K562 (cell line): ENCODE data around the gene DRAXIN. TPM values are rescaled to one million over a fixed set of nuclear protein-coding genes. Genes with fewer than 3 reads are reported as not detected.
A peak's percentile ranks its signal among the peaks of the same experiment; 100 is the strongest.

Source experiments
- ATF1 ChIP-seq, 2 experiments: fragments of 450-650 bp in 1 of 2; IDR thresholded peaks; 2 replicates each; pipeline ENCODE4 v1.6.1; 2016; ENCODE audit warnings: missing compliant biosample characterization in 1 of 2, missing genetic modification characterization in 1 of 2
- BCL6 ChIP-seq: fragments of 250-450 bp; sonication (Bioruptor Pico); IDR thresholded peaks from 2 replicates; pipeline ENCODE4 v1.4.0; 2020
- ETS2 ChIP-seq: IDR thresholded peaks from 2 replicates; pipeline ENCODE4 v1.6.1; 2016; ENCODE audit warnings: borderline replicate concordance, missing genetic modification characterization, mild to moderate bottlenecking, moderate library complexity, missing compliant biosample characterization; ENCODE audit not compliant: poor library complexity, severe bottlenecking
- FOXA3 ChIP-seq, 2 experiments: fragments of 450-650 bp in 1 of 2; sonication (generic) in 1 of 2; formaldehyde crosslinking; IDR thresholded peaks in 1 of 2; conservative IDR thresholded peaks in 1 of 2; 2 replicates each; pipeline versions ENCODE4 v1.4.0 to v1.8.0; 2020 to 2022; ENCODE audit warnings: mild to moderate bottlenecking in 2 of 2, missing genetic modification reagents in 1 of 2
- HDAC3 ChIP-seq: fragments of 450-650 bp; IDR thresholded peaks from 2 replicates; pipeline ENCODE4 v1.6.1; 2018; ENCODE audit warnings: borderline replicate concordance, mild to moderate bottlenecking, moderate library complexity; ENCODE audit not compliant: partially characterized antibody
- HDAC6 ChIP-seq: IDR thresholded peaks from 2 replicates; pipeline ENCODE4 v1.6.1; 2012; ENCODE audit warnings: low read depth, mild to moderate bottlenecking, control low read depth, inconsistent platforms, low read length, moderate library complexity
- HDAC8 ChIP-seq: fragments of 450-650 bp; IDR thresholded peaks from 2 replicates; pipeline ENCODE4 v1.6.1; 2016; ENCODE audit warnings: mild to moderate bottlenecking, missing genetic modification characterization, moderate library complexity, missing compliant biosample characterization
- HLTF ChIP-seq: fragments of 450-650 bp; IDR thresholded peaks from 2 replicates; pipeline ENCODE4 v1.6.1; 2016
- KDM5B ChIP-seq: fragments of 200-600 bp; sonication (generic); IDR thresholded peaks from 2 replicates; pipeline ENCODE4 v1.6.1; 2012; ENCODE audit warnings: low read depth, mild to moderate bottlenecking, moderate library complexity, low read length, control low read depth, inconsistent platforms; ENCODE audit not compliant: insufficient replicate concordance
- LARP7 ChIP-seq: fragments of 450-650 bp; IDR thresholded peaks from 2 replicates; pipeline ENCODE4 v1.6.1; 2016
- LCOR ChIP-seq: sonication (generic); formaldehyde crosslinking; IDR thresholded peaks from 2 replicates; pipeline ENCODE4 v1.8.0; 2022; ENCODE audit warnings: mild to moderate bottlenecking, missing genetic modification reagents
- MEIS2 ChIP-seq: fragments of 450-650 bp; IDR thresholded peaks from 2 replicates; pipeline ENCODE4 v1.6.1; 2014; ENCODE audit warnings: mild to moderate bottlenecking; ENCODE audit not compliant: partially characterized antibody
- MYNN ChIP-seq, 2 experiments: sonication (generic); formaldehyde crosslinking in 1 of 2; IDR thresholded peaks; 2 replicates each; pipeline versions ENCODE4 v1.5.0 to v1.6.1; 2016 to 2020; ENCODE audit warnings: antibody characterized with exemption in 1 of 2, missing genetic modification reagents in 1 of 2
- PHF21A ChIP-seq: fragments of 450-650 bp; IDR thresholded peaks from 2 replicates; pipeline ENCODE4 v1.6.1; 2017; ENCODE audit warnings: low read depth, borderline replicate concordance
- POLR2AphosphoS2 ChIP-seq: IDR thresholded peaks from 2 replicates; pipeline ENCODE4 v1.6.1; 2012; ENCODE audit warnings: low read length, improper control_type of control experiment
- PRPF4 ChIP-seq: fragments of 200-400 bp; formaldehyde crosslinking; IDR thresholded peaks from one replicate; pipeline ENCODE4 v1.6.1; 2017; ENCODE audit warnings: low read length, low read depth, mild to moderate bottlenecking; ENCODE audit not compliant: insufficient read depth, poor library complexity, severe bottlenecking
- STAG1 ChIP-seq: sonication (generic); formaldehyde crosslinking; IDR thresholded peaks from 2 replicates; pipeline ENCODE4 v1.5.0; 2020; ENCODE audit warnings: missing genetic modification reagents, borderline replicate concordance
- STAT5B ChIP-seq: fragments of 250-450 bp; sonication (Bioruptor Pico); IDR thresholded peaks from 2 replicates; pipeline ENCODE4 v1.8.0; 2021; ENCODE audit warnings: mild to moderate bottlenecking, inconsistent platforms
- XRCC5 ChIP-seq: fragments of 200-400 bp; formaldehyde crosslinking; IDR thresholded peaks from 2 replicates; pipeline ENCODE4 v1.6.1; 2017; ENCODE audit warnings: low read depth, mild to moderate bottlenecking, low read length
- polyA plus RNA-seq, 8 experiments: library from polyadenylated mRNA; depleted of rRNA in 4 of 8; stranded (reverse) in 5 of 8; unstranded in 3 of 8; fragments of >200 nt; fragmentation: Nextera tagmentation in 2 of 8; fragmentation: Illumina TruSeq in 1 of 8; extraction: Ambion mirVana in 2 of 8; extraction: Trizol in 1 of 8; gene quantifications; 2 replicates each; pipeline versions ENCODE4 v1.2.1 to v1.2.3, GENCODE V29; 2011 to 2014; ENCODE audit warnings: inconsistent platforms in 1 of 8, missing spikeins in 1 of 8
- total RNA-seq, 7 experiments: library from RNA; depleted of rRNA in 6 of 7; stranded (reverse); fragments of >200 nt in 6 of 7; fragmentation: Illumina TruSeq in 2 of 7; extraction: Trizol in 2 of 7; gene quantifications; 2 replicates each; pipeline versions ENCODE4 v1.2.1 to v1.2.3, GENCODE V29; 2011 to 2021; ENCODE audit warnings: low replicate concordance in 1 of 7
- TF ChIP-seq, protein P1 (sequence below): sonication (generic); formaldehyde crosslinking; IDR thresholded peaks from 2 replicates; pipeline ENCODE4 v1.8.1; 2023; ENCODE audit warnings: mild to moderate bottlenecking, missing genetic modification reagents
- TF ChIP-seq, protein P2 (sequence below): sonication (generic); formaldehyde crosslinking; IDR thresholded peaks from 2 replicates; pipeline ENCODE4 v1.4.0; 2020; ENCODE audit warnings: mild to moderate bottlenecking, missing genetic modification reagents
- TF ChIP-seq, protein P3 (sequence below): sonication (generic); formaldehyde crosslinking; IDR thresholded peaks from 2 replicates; pipeline ENCODE4 v1.8.1; 2022; ENCODE audit warnings: missing genetic modification reagents

DRAXIN gene
- total and polyA plus RNA-seq, 9 of the 15 experiments (the other 6 are each of a cell fraction or from before 2014, with no cell fraction given) = 0.01 to 0.04 (median 0.01) TPM; not detected in 6

DNA sequence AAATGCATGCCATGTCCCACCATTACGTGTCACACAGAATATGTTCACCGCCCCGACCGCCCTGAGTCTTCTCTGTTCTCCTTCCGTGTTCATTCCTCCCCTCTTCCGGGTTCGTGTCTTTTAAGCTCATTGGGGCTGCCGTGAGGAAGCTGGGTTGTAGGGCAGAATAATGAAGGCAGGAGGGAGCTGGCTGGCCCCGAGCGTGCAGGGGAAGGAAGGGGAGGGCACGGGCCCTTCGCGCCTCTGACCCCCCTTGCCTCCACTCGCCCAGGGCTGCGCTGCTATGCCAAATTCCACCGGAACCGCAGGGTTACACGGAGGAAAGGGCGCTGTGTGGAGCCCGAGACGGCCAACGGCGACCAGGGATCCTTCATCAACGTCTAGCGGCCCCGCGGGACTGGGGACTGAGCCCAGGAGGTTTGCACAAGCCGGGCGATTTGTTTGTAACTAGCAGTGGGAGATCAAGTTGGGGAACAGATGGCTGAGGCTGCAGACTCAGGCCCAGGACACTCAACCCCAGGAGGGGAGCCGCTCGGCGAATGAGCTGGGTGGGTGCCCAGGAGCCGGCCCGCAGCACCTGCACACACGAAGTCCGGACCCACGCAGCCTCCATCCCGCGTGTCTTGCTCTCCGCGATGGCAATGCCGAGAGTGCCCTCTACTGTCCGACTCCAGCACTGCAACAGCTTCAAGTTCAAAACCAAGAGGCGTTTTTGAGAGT is 28.0 kb downstream of the DRAXIN start (continued):
- TF ChIP-seq ATF1 (CRISPR knock-in tag; IDR thresholded peaks at IDR 0.05) (no peak), ATF1 (tag; IDR thresholded peaks at IDR 0.05) (peak; percentile 39), POLR2AphosphoS2 (no peak), PRPF4 (no peak), KDM5B (no peak), HDAC3 (no peak), MEIS2 (no peak), LCOR (CRISPR knock-in tag) (peak; percentile 82), HDAC8 (tag) (no peak), FOXA3 (CRISPR knock-in tag; conservative IDR thresholded peaks at IDR 0.05 in 1 of 2, IDR thresholded peaks at IDR 0.05 in 1 of 2) (0 out of 4 replicates have a peak, but pooled peaks of 1 of the 2 experiments have one; percentile 13), ETS2 (no peak), HLTF (no peak), XRCC5 (0 out of 2 replicates have a peak, but pooled peaks have one; percentile 55), HDAC6 (no peak), LARP7 (no peak), STAT5B (CRISPR knock-in tag) (no peak), MYNN (IDR thresholded peaks at IDR 0.05) (0 out of 2 replicates have a peak, but pooled peaks have one; percentile 24), MYNN (CRISPR knock-in tag; IDR thresholded peaks at IDR 0.05) (no peak), STAG1 (peak; percentile 83; the same call in 1 of the 2 replicates), PHF21A (no peak), BCL6 (CRISPR knock-in tag) (no peak)
- TF ChIP-seq, protein P1, sequence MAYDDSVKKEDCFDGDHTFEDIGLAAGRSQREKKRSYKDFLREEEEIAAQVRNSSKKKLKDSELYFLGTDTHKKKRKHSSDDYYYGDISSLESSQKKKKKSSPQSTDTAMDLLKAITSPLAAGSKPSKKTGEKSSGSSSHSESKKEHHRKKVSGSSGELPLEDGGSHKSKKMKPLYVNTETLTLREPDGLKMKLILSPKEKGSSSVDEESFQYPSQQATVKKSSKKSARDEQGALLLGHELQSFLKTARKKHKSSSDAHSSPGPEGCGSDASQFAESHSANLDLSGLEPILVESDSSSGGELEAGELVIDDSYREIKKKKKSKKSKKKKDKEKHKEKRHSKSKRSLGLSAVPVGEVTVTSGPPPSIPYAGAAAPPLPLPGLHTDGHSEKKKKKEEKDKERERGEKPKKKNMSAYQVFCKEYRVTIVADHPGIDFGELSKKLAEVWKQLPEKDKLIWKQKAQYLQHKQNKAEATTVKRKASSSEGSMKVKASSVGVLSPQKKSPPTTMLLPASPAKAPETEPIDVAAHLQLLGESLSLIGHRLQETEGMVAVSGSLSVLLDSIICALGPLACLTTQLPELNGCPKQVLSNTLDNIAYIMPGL (CRISPR knock-in tag) = peak; percentile 61; the same call in 1 of the 2 replicates
- TF ChIP-seq, protein P2, sequence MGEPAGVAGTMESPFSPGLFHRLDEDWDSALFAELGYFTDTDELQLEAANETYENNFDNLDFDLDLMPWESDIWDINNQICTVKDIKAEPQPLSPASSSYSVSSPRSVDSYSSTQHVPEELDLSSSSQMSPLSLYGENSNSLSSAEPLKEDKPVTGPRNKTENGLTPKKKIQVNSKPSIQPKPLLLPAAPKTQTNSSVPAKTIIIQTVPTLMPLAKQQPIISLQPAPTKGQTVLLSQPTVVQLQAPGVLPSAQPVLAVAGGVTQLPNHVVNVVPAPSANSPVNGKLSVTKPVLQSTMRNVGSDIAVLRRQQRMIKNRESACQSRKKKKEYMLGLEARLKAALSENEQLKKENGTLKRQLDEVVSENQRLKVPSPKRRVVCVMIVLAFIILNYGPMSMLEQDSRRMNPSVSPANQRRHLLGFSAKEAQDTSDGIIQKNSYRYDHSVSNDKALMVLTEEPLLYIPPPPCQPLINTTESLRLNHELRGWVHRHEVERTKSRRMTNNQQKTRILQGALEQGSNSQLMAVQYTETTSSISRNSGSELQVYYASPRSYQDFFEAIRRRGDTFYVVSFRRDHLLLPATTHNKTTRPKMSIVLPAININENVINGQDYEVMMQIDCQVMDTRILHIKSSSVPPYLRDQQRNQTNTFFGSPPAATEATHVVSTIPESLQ = no peak
- TF ChIP-seq, protein P3, sequence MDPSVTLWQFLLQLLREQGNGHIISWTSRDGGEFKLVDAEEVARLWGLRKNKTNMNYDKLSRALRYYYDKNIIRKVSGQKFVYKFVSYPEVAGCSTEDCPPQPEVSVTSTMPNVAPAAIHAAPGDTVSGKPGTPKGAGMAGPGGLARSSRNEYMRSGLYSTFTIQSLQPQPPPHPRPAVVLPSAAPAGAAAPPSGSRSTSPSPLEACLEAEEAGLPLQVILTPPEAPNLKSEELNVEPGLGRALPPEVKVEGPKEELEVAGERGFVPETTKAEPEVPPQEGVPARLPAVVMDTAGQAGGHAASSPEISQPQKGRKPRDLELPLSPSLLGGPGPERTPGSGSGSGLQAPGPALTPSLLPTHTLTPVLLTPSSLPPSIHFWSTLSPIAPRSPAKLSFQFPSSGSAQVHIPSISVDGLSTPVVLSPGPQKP (CRISPR knock-in tag) = no peak
